Measurements from ENCODE around the gene ANLN.
"Not testable (repeated sequence)": the region's sequence is repeated elsewhere in the genome, so short reads cannot be mapped to it uniquely, and the experiment has no call there.

The ANLN gene

GRCh38 chr7:36379831-36380504 lies 9.7 kb upstream of the ANLN start:
- DNase-seq, result no peak

GRCh38 chr7:36381056-36381455 lies 8.6 kb upstream of the ANLN start:
- DNase-seq, result no peak

- DNase-seq, result not testable (repeated sequence)
Measured at GRCh38 chr7:36383284-36383683, 6.4 kb upstream of the ANLN start.

GRCh38 chr7:36385646-36386045 lies 4.0 kb upstream of the ANLN start:
- DNase-seq, result not testable (repeated sequence)

- no peak for DNase-seq
Measured at GRCh38 chr7:36387435-36388231, 2.0 kb upstream of the ANLN start.

- no peak for DNase-seq
Measured at GRCh38 chr7:36388423-36388822, 1.2 kb upstream of the ANLN start.

GRCh38 chr7:36390199-36391090 lies 783 bp downstream of the ANLN start:
- peak; percentile 35 for DNase-seq

- no peak for DNase-seq
Measured at GRCh38 chr7:36391436-36392198, 2.0 kb downstream of the ANLN start.

GRCh38 chr7:36393826-36394225 lies 4.2 kb downstream of the ANLN start:
- DNase-seq, result no peak

GRCh38 chr7:36395171-36395894 lies 5.7 kb downstream of the ANLN start:
- no peak for DNase-seq

- DNase-seq, result no peak
Measured at GRCh38 chr7:36396150-36396549, 6.5 kb downstream of the ANLN start.

- no peak for DNase-seq
Measured at GRCh38 chr7:36400036-36400435, 10.4 kb downstream of the ANLN start.

- no peak for DNase-seq
Measured at GRCh38 chr7:36400606-36401005, 10.9 kb downstream of the ANLN start.

GRCh38 chr7:36403452-36403851 lies 13.8 kb downstream of the ANLN start:
- DNase-seq, result no peak

- DNase-seq, result no peak
Measured at GRCh38 chr7:36404639-36405408, 15.2 kb downstream of the ANLN start.

- DNase-seq, result no peak
Measured at GRCh38 chr7:36405409-36405803, 15.7 kb downstream of the ANLN start.

- DNase-seq, result no peak
Measured at GRCh38 chr7:36406156-36406555, 16.5 kb downstream of the ANLN start.

- no peak for DNase-seq
Measured at GRCh38 chr7:36407636-36408550, 18.2 kb downstream of the ANLN start.

- no peak for DNase-seq
Measured at GRCh38 chr7:36408589-36408988, 18.9 kb downstream of the ANLN start.

- DNase-seq, result no peak
Measured at GRCh38 chr7:36409180-36409579, 19.5 kb downstream of the ANLN start.
